GM12878 (cell line): ENCODE results near the gene SERPINB13.

ENCODE experiments used
- BRCA1 ChIP-seq: IDR thresholded peaks from 2 replicates; pipeline ENCODE4 v1.6.1; 2011; ENCODE audit warnings: low read depth, low read length, improper control_type of control experiment
- CBFB ChIP-seq: IDR thresholded peaks from 2 replicates; pipeline ENCODE4 v1.6.1; 2016; ENCODE audit warnings: antibody characterized with exemption, low read depth
- CEBPB ChIP-seq, 2 experiments: fragments of 150-350 bp in 1 of 2; IDR thresholded peaks; 2 replicates each; pipeline ENCODE4 v1.6.1; 2012 to 2014; ENCODE audit warnings: low read depth in 2 of 2, low read length in 2 of 2, borderline replicate concordance in 1 of 2, inconsistent platforms in 1 of 2
- CHD2 ChIP-seq: IDR thresholded peaks from 2 replicates; pipeline ENCODE4 v1.6.1; 2011; ENCODE audit warnings: low read depth, low read length, improper control_type of control experiment, borderline replicate concordance
- CREB1 ChIP-seq: IDR thresholded peaks from 2 replicates; pipeline ENCODE4 v1.6.1; 2012; ENCODE audit warnings: low read depth, mild to moderate bottlenecking, inconsistent platforms
- MXI1 ChIP-seq: fragments of 150-350 bp; IDR thresholded peaks from 2 replicates; pipeline ENCODE4 v1.6.1; 2011; ENCODE audit warnings: low read depth, mild to moderate bottlenecking, inconsistent platforms, low read length, improper control_type of control experiment
- POLR2A ChIP-seq: IDR thresholded peaks from 2 replicates; pipeline ENCODE4 v1.6.1; 2011; ENCODE audit warnings: low read depth, mild to moderate bottlenecking, low read length
- POLR2AphosphoS5 ChIP-seq: IDR thresholded peaks from 2 replicates; pipeline ENCODE4 v1.6.1; 2011; ENCODE audit warnings: mild to moderate bottlenecking, low read length, inconsistent platforms
- SMARCA5 ChIP-seq: fragments of 450-650 bp; IDR thresholded peaks from 2 replicates; pipeline ENCODE4 v1.6.1; 2017; ENCODE audit warnings: mild to moderate bottlenecking
- TF ChIP-seq, protein P1 (sequence below): IDR thresholded peaks from 2 replicates; pipeline ENCODE4 v1.6.1; 2012; ENCODE audit warnings: mild to moderate bottlenecking, low read depth, low read length
- TF ChIP-seq, protein P2 (sequence below): IDR thresholded peaks from 2 replicates; pipeline ENCODE4 v1.6.1; 2012; ENCODE audit warnings: low read depth, low read length, improper control_type of control experiment
- TF ChIP-seq, protein P3 (sequence below), 3 experiments: IDR thresholded peaks in 2 of 3; conservative IDR thresholded peaks in 1 of 3; 2 replicates each; pipeline ENCODE4 v1.5.1; 2011; ENCODE audit warnings: low read depth in 3 of 3, low read length in 3 of 3, mild to moderate bottlenecking in 3 of 3, control low read depth in 2 of 3, moderate library complexity in 2 of 3, inconsistent platforms in 1 of 3, mixed read lengths in 1 of 3; ENCODE audit not compliant: control insufficient read depth in 2 of 3, insufficient read depth in 1 of 3; ENCODE audit errors: extremely low read depth in 1 of 3

DNA sequence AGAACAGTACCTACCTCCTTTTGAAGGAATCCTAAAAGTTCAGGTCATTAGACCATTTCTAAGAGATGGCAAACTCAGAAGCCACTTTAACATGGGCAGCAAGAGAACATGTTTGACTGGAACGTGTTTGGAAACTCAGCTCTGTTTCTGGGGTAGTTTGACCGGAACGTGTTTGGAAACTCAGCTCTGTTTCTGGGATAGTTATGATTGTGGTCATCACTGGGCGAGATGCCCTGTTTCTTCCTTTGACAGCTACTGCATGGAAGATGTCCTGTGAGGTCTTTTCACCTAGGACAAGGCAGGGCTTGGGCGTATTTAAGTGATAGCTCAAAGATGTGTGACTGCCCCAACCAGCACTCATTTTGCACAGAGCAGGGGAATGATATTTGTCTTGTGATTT lies 19.9 kb upstream of the SERPINB13 start:
- TF ChIP-seq CREB1 (no peak), SMARCA5 (no peak), BRCA1 (no peak), POLR2A (no peak), CBFB (no peak), POLR2AphosphoS5 (no peak), MXI1 (no peak), CEBPB (IDR thresholded peaks at IDR 0.05; ENCODE audit: borderline replicate concordance in 1 of 2, low read depth in 2 of 2, low read length in 2 of 2) (no peak), CHD2 (no peak)
- TF ChIP-seq, protein P1, sequence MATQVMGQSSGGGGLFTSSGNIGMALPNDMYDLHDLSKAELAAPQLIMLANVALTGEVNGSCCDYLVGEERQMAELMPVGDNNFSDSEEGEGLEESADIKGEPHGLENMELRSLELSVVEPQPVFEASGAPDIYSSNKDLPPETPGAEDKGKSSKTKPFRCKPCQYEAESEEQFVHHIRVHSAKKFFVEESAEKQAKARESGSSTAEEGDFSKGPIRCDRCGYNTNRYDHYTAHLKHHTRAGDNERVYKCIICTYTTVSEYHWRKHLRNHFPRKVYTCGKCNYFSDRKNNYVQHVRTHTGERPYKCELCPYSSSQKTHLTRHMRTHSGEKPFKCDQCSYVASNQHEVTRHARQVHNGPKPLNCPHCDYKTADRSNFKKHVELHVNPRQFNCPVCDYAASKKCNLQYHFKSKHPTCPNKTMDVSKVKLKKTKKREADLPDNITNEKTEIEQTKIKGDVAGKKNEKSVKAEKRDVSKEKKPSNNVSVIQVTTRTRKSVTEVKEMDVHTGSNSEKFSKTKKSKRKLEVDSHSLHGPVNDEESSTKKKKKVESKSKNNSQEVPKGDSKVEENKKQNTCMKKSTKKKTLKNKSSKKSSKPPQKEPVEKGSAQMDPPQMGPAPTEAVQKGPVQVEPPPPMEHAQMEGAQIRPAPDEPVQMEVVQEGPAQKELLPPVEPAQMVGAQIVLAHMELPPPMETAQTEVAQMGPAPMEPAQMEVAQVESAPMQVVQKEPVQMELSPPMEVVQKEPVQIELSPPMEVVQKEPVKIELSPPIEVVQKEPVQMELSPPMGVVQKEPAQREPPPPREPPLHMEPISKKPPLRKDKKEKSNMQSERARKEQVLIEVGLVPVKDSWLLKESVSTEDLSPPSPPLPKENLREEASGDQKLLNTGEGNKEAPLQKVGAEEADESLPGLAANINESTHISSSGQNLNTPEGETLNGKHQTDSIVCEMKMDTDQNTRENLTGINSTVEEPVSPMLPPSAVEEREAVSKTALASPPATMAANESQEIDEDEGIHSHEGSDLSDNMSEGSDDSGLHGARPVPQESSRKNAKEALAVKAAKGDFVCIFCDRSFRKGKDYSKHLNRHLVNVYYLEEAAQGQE: no peak
- TF ChIP-seq, protein P2, sequence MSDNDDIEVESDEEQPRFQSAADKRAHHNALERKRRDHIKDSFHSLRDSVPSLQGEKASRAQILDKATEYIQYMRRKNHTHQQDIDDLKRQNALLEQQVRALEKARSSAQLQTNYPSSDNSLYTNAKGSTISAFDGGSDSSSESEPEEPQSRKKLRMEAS: no peak
- TF ChIP-seq, protein P3, sequence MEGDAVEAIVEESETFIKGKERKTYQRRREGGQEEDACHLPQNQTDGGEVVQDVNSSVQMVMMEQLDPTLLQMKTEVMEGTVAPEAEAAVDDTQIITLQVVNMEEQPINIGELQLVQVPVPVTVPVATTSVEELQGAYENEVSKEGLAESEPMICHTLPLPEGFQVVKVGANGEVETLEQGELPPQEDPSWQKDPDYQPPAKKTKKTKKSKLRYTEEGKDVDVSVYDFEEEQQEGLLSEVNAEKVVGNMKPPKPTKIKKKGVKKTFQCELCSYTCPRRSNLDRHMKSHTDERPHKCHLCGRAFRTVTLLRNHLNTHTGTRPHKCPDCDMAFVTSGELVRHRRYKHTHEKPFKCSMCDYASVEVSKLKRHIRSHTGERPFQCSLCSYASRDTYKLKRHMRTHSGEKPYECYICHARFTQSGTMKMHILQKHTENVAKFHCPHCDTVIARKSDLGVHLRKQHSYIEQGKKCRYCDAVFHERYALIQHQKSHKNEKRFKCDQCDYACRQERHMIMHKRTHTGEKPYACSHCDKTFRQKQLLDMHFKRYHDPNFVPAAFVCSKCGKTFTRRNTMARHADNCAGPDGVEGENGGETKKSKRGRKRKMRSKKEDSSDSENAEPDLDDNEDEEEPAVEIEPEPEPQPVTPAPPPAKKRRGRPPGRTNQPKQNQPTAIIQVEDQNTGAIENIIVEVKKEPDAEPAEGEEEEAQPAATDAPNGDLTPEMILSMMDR (IDR thresholded peaks at IDR 0.05 in 2 of 3, conservative IDR thresholded peaks at IDR 0.05 in 1 of 3; ENCODE audit: control insufficient read depth in 2 of 3, extremely low read depth in 1 of 3, insufficient read depth in 1 of 3, low read depth in 3 of 3, low read length in 3 of 3): no peak
